Testis (tissue), 3 donors: Measurements from ENCODE around the gene ANKRD13A. TPM values are rescaled to one million over a fixed set of nuclear protein-coding genes. Genes with fewer than 3 reads are reported as not detected.

Experiments
- DNase-seq: peaks from one replicate; pipeline ENCODE4 v3.0.0-alpha.2; 2019
- H3K27ac ChIP-seq, 2 donors: fragments of 200-600 bp; sonication (generic); one replicate each; pipeline ENCODE4 v1.5.1; 2019
- H3K27me3 ChIP-seq: fragments of 200-600 bp; sonication (generic); one replicate; pipeline ENCODE4 v1.5.1; 2019
- H3K36me3 ChIP-seq: fragments of 200-600 bp; sonication (generic); one replicate; pipeline ENCODE4 v1.5.1; 2017; ENCODE audit warnings: low read depth; ENCODE audit errors: missing control alignments
- H3K4me1 ChIP-seq: fragments of 200-600 bp; sonication (generic); one replicate; pipeline ENCODE4 v1.5.1; 2019
- H3K4me3 ChIP-seq, 2 donors: fragments of 200-600 bp; sonication (generic); one replicate each; pipeline ENCODE4 v1.5.1; 2017 to 2019
- H3K9me3 ChIP-seq: fragments of 200-600 bp; sonication (generic); one replicate; pipeline ENCODE4 v1.5.1; 2017
- POLR2A ChIP-seq: fragments of 450-650 bp; IDR thresholded peaks from one replicate; pipeline ENCODE4 v1.6.1; 2017; ENCODE audit warnings: antibody characterized with exemption, mild to moderate bottlenecking, moderate library complexity
- WGBS, 2 donors: methylation state at CpG; one replicate each; pipeline ENCODE4 v1.1.5; 2018; 5-methylcytosine and 5-hydroxymethylcytosine counted together
- intact Hi-C: fragments of 100-400 bp; cut with DNase I; formaldehyde crosslinking; loops from one replicate; pipeline ENCODE4 v1.15.1; 2023; ENCODE audit warnings: low total_unique reads
- polyA plus RNA-seq: library from polyadenylated mRNA; stranded (reverse); fragments of 350-450 nt; fragmentation: Illumina TruSeq; extraction: RNeasy Lipid Tissue Mini Kit (QIAGEN cat#74804); gene quantifications from one replicate; pipeline ENCODE4 v1.2.3, GENCODE V29; 2014; ENCODE audit warnings: low read depth, low replicate concordance; ENCODE audit not compliant: insufficient read depth
- total RNA-seq, 2 donors: library from RNA; depleted of rRNA; stranded (reverse); fragments of >200 nt; gene quantifications; one replicate each; pipeline ENCODE4 v1.2.3, GENCODE V29; 2016
- TF ChIP-seq, protein P1 (sequence below), 3 experiments: fragments of 450-650 bp in 2 of 3; fragments of 200-600 bp in 1 of 3; sonication (generic) in 1 of 3; IDR thresholded peaks; one replicate each; pipeline ENCODE4 v1.5.1; 2016 to 2019; ENCODE audit warnings: antibody characterized with exemption in 3 of 3, mild to moderate bottlenecking in 2 of 3, moderate library complexity in 1 of 3

Gene ANKRD13A
- total and polyA plus RNA-seq, 3 donors from 2014 or later = 129 to 165 (median 156) TPM

DNA sequence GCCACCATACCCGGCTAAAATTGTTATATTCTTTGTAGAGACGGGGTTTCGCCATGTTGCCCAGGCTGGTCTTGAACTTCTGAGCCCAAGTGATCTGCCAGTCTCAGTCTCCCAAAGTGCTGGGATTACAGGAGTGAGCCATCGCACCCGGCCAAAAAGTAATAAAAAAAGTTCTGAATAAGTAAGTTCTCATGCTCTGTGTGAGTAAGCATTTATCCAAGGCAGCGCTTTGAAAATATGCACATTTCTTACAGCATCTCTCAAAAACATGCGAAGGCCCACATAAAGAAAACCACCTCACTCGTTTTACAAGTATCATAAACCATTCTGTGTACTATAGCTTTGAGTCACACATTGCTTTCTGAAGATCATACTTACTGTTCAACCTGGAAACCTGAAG, 11.6 kb upstream of the ANKRD13A start:
- Histone ChIP-seq H3K4me1 (no peaks in the 10 kb centered on the region), H3K36me3 (no peaks in the 10 kb centered on the region), H3K4me3 (no peak overlapping the region), H3K27ac (no peak overlapping the region), H3K27me3 (no peaks in the 10 kb centered on the region), H3K9me3 (no peaks in the 10 kb centered on the region)
- no peak for DNase-seq
- intact Hi-C loops = no loop called here
- 88 to 93% methylated on average over 8 of the region's 8 CpGs for WGBS, 2 donors
- TF ChIP-seq, protein P1, sequence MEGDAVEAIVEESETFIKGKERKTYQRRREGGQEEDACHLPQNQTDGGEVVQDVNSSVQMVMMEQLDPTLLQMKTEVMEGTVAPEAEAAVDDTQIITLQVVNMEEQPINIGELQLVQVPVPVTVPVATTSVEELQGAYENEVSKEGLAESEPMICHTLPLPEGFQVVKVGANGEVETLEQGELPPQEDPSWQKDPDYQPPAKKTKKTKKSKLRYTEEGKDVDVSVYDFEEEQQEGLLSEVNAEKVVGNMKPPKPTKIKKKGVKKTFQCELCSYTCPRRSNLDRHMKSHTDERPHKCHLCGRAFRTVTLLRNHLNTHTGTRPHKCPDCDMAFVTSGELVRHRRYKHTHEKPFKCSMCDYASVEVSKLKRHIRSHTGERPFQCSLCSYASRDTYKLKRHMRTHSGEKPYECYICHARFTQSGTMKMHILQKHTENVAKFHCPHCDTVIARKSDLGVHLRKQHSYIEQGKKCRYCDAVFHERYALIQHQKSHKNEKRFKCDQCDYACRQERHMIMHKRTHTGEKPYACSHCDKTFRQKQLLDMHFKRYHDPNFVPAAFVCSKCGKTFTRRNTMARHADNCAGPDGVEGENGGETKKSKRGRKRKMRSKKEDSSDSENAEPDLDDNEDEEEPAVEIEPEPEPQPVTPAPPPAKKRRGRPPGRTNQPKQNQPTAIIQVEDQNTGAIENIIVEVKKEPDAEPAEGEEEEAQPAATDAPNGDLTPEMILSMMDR (IDR thresholded peaks at IDR 0.05) = no peak
- TF ChIP-seq POLR2A = no peak

- intact Hi-C loops = no loop called here
- Histone ChIP-seq H3K9me3 (no peaks in the 10 kb centered on the region), H3K36me3 (no peaks in the 10 kb centered on the region), H3K4me3 (no peak overlapping the region), H3K4me1 (no peaks in the 10 kb centered on the region), H3K27ac (no peak overlapping the region), H3K27me3 (no peaks in the 10 kb centered on the region)
- 87 to 88% methylated on average over 10 of the region's 10 CpGs for WGBS, 2 donors
- DNase-seq = no peak
- TF ChIP-seq, protein P1 (IDR thresholded peaks at IDR 0.05) = no peak
- TF ChIP-seq POLR2A = no peak
Observed at GRCh38 chr12:109988274-109988673, 11.0 kb upstream of the ANKRD13A start.

- H3K36me3 ChIP-seq = no peaks in the 10 kb centered on the region
- no peak overlapping the region for H3K4me3 ChIP-seq
- intact Hi-C loops = no loop called here
- H3K9me3 ChIP-seq = no peaks in the 10 kb centered on the region
- 81 to 89% methylated on average over 8 of the region's 8 CpGs for WGBS, 2 donors
- no peak for TF ChIP-seq POLR2A
- no peak overlapping the region for H3K27ac ChIP-seq
- H3K27me3 ChIP-seq = no peaks in the 10 kb centered on the region
- H3K4me1 ChIP-seq = no peaks in the 10 kb centered on the region
- DNase-seq = no peak
Observed at GRCh38 chr12:109988903-109989302, 10.3 kb upstream of the ANKRD13A start.

GRCh38 chr12:109989380-109989779, 9.8 kb upstream of the ANKRD13A start:
- intact Hi-C loops = no loop called here
- 89 to 93% methylated on average over 5 of the region's 5 CpGs for WGBS, 2 donors
- no peak for DNase-seq
- no peaks in the 10 kb centered on the region for H3K36me3 ChIP-seq
- no peak overlapping the region for H3K4me3 ChIP-seq
- H3K27me3 ChIP-seq = no peaks in the 10 kb centered on the region
- H3K9me3 ChIP-seq = no peaks in the 10 kb centered on the region
- TF ChIP-seq POLR2A = no peak
- TF ChIP-seq, protein P1 (IDR thresholded peaks at IDR 0.05) = no peak
- H3K27ac ChIP-seq = no peak overlapping the region
- no peaks in the 10 kb centered on the region for H3K4me1 ChIP-seq

GRCh38 chr12:109991586-109991985, 7.6 kb upstream of the ANKRD13A start:
- Histone ChIP-seq H3K27ac (no peak overlapping the region), H3K36me3 (no peaks in the 10 kb centered on the region), H3K27me3 (no peaks in the 10 kb centered on the region), H3K4me3 (no peak overlapping the region), H3K4me1 (peaks cover 6% of the 10 kb centered on the region), H3K9me3 (no peaks in the 10 kb centered on the region)
- intact Hi-C loops = no loop called here
- TF ChIP-seq POLR2A = no peak
- TF ChIP-seq, protein P1 (IDR thresholded peaks at IDR 0.05) = no peak
- WGBS, 2 donors = 85 to 91% methylated on average over 5 of the region's 5 CpGs
- DNase-seq = no peak
